Nucleus accumbens (tissue), 56 donors: Measurements from ENCODE around the gene TNNI3K.

Experiments
- DNase-seq, 56 donors: peaks; one replicate each; lab custom pipeline; 2025; lab: John Stamatoyannopoulos, UW

TNNI3K gene

GRCh38 chr1:74280642-74281396, 45.6 kb downstream of the TNNI3K start:
- DNase-seq, result no peak

- DNase-seq, result no peak
Observed at GRCh38 chr1:74286414-74286813, 51.2 kb downstream of the TNNI3K start.

- DNase-seq, result no peak
Observed at GRCh38 chr1:74314438-74314837, 79.3 kb downstream of the TNNI3K start.

GRCh38 chr1:74316302-74316701, 81.1 kb downstream of the TNNI3K start:
- no peak for DNase-seq

GRCh38 chr1:74317663-74318062, 82.5 kb downstream of the TNNI3K start:
- no peak for DNase-seq

- no peak for DNase-seq
Observed at GRCh38 chr1:74323937-74324473, 88.8 kb downstream of the TNNI3K start.

GRCh38 chr1:74324684-74325448, 89.7 kb downstream of the TNNI3K start:
- no peak for DNase-seq

- DNase-seq, result no peak
Observed at GRCh38 chr1:74328851-74329250, 93.7 kb downstream of the TNNI3K start.

GRCh38 chr1:74333244-74333643, 98.1 kb downstream of the TNNI3K start:
- no peak for DNase-seq

GRCh38 chr1:74334147-74334546, 99.0 kb downstream of the TNNI3K start:
- DNase-seq, result no peak

- no peak for DNase-seq
Observed at GRCh38 chr1:74340656-74341055, 105.5 kb downstream of the TNNI3K start.

GRCh38 chr1:74341702-74342339, 106.6 kb downstream of the TNNI3K start:
- no peak for DNase-seq

GRCh38 chr1:74343216-74343615, 108.0 kb downstream of the TNNI3K start:
- peak in 12 of 56 donors; percentile 1 to 41 (median 8) for DNase-seq

GRCh38 chr1:74344387-74344786, 109.2 kb downstream of the TNNI3K start:
- no peak for DNase-seq

- DNase-seq, result no peak
Observed at GRCh38 chr1:74356493-74356892, 121.3 kb downstream of the TNNI3K start.

- no peak for DNase-seq
Observed at GRCh38 chr1:74357150-74357549, 122.0 kb downstream of the TNNI3K start.

- no peak for DNase-seq
Observed at GRCh38 chr1:74357756-74358155, 122.6 kb downstream of the TNNI3K start.

- no peak for DNase-seq
Observed at GRCh38 chr1:74362691-74363090, 127.5 kb downstream of the TNNI3K start.

- DNase-seq, result peak in 9 of 56 donors; percentile 2 to 53 (median 21)
Observed at GRCh38 chr1:74363220-74363619, 128.0 kb downstream of the TNNI3K start.

- no peak for DNase-seq
Observed at GRCh38 chr1:74367175-74367813, 132.1 kb downstream of the TNNI3K start.

- DNase-seq, result no peak
Observed at GRCh38 chr1:74368335-74368734, 133.1 kb downstream of the TNNI3K start.
